ENCODE measurements around the gene HABP2.

HABP2 gene

GRCh38 chr10:113560071-113560470 lies 7.2 kb downstream of the HABP2 start:
- no peak for DNase-seq

GRCh38 chr10:113561214-113561613 lies 8.4 kb downstream of the HABP2 start:
- DNase-seq: no peak

DNA sequence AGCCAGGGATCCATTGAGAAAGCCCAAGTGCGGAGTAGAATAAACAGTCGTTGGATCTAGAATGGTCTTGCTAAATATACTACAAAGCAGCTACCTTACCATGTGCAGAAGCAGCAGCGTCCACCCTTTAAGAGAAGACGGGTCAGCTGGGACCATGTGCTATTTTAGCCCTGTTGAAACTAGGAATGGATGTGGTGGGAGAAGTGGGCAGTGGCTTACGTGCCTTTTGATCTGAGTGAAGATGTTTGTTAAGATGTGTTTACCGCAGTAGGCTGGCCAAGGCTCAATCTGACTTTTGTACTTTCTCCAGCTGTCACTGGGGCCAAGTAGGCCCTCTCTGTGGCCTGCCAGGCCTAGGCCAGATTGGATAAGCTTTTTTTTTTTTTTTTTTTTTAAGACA lies 9.2 kb downstream of the HABP2 start:
- DNase-seq: no peak

- no peak for DNase-seq
Observed at GRCh38 chr10:113562704-113563103, 9.9 kb downstream of the HABP2 start.

DNA sequence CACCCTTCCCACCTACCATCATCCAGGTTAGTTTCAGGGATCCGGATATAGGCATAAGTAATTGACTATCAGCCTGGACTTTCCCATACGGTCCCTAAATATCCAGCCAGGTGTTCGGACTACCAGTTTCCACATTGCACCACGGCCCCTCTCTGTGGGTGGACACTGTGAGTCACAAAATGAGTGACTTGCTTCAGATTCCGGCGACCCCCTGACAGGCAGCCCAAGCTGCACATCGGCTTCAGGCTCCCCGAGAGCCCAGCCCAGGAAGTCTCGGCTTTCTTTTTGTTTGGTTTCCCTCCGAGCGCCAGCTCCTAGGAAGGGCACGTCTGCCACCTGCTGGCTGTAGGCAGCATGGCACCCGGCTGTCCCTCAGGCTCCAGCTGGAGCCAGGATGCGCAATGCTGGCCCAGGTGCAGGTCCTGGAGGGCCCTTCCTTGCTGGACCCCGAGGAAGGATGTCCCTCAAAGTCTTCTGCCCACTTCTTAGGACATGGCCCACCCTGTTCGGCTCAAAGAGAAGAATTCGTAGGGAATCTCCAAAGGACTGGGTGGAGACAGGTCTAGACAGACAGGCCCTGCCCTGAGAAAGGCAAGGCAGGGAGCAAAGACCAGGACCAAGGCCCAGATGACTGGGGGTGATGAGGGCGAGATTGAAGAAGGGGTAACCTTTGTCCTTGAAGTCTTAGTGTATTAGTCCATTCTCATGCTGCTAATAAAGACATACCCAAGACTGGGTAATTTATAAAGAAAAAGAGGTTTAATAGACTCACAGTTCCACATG lies 10.6 kb downstream of the HABP2 start:
- peak; percentile 37 to 56 for DNase-seq

- DNase-seq: no peak
Observed at GRCh38 chr10:113565364-113565763, 12.5 kb downstream of the HABP2 start.

DNA sequence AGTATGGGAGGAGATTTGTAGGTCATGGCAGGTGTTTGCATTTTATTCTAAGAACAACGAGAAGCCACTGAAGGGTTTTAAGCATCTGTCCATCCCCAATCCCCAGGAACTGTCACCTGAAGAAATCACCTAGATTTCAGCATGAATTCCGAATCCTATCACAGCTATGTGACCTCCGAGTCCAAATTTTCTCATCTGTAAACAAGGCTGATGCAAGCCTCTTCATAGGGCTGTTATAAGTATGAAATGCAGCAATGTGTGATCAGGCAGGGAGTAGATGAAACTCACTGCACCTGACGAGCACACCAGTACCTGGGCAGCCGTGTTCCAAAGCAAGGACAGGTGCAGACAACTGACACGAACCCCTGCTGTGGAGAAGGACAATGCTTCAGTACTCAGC lies 14.0 kb downstream of the HABP2 start:
- no peak for DNase-seq

GRCh38 chr10:113569576-113569975 lies 16.7 kb downstream of the HABP2 start:
- no peak for DNase-seq

DNA sequence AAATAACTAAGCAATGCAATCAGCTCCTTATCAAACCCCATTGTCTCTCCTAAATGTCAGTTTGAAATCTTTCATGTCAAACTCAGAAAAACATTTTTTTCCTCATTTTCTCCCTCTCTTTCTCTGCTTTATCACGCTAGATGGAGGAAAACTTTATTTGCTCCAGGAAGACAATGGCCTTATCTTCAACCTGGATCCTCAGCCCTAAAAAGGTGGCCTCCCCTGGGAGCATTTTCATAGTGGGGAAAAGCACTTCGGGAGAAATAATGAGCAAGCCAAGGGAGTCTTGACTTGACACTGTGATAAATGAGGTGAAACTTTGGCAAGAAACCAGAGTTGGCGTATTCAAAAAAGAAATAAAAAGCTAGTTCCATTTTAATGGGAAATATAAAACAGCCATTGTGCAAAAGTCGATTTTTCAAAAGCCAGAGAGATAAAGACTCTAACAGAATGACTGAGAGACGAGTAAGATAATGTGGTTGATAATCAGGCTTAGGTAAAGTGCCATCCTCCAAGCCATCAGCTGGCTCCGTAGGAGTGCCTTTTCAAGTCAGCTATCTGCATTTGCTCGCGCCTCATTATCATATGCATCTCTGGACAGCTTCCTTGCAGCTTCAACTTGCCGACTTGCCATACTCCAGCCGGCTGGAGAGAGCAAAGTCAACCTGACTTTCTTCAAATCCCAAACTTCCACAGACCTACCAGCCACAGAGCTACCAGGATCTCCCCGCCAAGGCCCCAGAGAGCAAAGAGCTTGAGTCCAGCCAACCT lies 19.9 kb downstream of the HABP2 start:
- no peak for DNase-seq

GRCh38 chr10:113573368-113573767 lies 20.5 kb downstream of the HABP2 start:
- no peak for DNase-seq

DNA sequence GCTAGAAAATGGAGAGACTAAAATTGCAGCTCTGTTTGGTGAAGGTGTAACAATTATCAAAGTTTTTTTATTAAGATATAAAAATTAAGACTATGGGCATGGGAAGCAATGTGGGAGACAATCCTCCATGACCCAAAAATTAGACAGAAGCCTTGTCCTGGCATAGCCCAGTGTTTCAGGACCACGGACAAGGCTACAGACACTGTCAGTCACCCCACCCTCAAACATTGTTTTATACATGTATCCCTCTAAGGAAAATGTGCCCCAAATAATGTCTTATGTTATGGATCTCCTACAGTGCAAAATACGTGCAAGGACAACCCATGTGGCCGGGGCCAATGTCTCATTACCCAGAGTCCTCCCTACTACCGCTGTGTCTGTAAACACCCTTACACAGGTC lies 24.0 kb downstream of the HABP2 start:
- no peak for DNase-seq

- DNase-seq: no peak
Observed at GRCh38 chr10:113578773-113579172, 25.9 kb downstream of the HABP2 start.

DNA sequence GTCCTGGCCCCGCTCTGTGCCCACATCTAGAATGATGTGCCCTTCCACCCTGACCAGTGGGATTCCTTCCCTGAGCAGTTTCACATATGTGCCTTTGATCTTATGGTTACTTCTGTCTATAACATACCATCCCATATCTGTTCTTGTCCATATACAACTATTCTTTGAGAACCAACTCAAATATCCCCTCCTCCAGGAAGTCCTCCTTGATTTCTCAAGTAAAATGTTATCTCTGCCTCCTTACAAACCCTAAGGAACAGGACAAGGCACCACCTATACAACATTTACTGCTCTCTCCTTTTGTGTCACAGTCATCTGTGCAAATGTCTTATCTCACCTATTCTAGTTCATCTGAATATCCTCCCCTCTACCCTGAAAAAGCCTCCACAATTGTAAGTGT lies 28.2 kb downstream of the HABP2 start:
- DNase-seq: no peak

GRCh38 chr10:113583571-113583970 lies 30.7 kb downstream of the HABP2 start:
- DNase-seq: no peak

GRCh38 chr10:113585949-113586348 lies 33.1 kb downstream of the HABP2 start:
- DNase-seq: no peak

- no peak for DNase-seq
Observed at GRCh38 chr10:113589201-113589770, 36.4 kb downstream of the HABP2 start.

DNA sequence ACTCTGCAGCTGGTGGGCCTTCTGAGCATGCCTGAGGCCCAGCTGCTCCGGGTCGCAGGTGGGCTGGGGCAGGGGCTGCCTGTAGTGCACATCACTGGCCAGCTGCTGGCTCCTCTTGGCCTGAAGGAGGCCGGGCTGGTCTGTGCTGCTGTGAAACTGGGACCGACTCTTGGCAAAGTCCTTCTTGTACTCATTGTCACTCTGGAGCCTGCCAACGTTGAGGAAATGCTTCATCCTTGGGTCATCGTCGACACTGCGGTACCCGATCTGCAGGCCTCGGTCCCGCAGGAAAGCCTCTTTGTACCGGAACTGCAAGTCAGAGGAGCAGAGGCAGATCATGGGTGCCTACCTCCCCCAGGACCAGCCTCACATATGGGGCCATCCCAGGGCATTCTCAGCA lies 37.7 kb downstream of the HABP2 start:
- DNase-seq: no peak

GRCh38 chr10:113592380-113592779 lies 39.5 kb downstream of the HABP2 start:
- no peak for DNase-seq

- DNase-seq: no peak
Observed at GRCh38 chr10:113594652-113595051, 41.8 kb downstream of the HABP2 start.

DNA sequence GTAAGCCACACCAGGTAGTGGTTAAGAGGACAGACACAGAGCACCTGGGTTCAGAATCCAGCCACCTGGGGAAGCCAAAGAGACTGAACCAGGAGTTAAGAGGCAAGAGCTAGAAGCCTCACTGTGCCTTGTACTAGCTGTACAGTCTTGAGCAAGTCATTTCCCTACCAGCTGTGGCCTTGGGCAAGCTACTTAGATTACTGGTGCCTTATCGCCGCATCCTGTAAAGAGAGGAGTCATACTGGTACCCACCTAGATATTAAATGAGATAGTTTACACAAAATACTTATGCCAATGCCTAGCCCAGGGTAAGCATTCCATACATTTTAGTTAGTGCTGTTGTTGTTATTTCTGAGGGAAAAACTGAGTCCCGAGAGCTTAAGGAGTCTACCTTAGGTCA lies 47.7 kb downstream of the HABP2 start:
- no peak for DNase-seq

DNA sequence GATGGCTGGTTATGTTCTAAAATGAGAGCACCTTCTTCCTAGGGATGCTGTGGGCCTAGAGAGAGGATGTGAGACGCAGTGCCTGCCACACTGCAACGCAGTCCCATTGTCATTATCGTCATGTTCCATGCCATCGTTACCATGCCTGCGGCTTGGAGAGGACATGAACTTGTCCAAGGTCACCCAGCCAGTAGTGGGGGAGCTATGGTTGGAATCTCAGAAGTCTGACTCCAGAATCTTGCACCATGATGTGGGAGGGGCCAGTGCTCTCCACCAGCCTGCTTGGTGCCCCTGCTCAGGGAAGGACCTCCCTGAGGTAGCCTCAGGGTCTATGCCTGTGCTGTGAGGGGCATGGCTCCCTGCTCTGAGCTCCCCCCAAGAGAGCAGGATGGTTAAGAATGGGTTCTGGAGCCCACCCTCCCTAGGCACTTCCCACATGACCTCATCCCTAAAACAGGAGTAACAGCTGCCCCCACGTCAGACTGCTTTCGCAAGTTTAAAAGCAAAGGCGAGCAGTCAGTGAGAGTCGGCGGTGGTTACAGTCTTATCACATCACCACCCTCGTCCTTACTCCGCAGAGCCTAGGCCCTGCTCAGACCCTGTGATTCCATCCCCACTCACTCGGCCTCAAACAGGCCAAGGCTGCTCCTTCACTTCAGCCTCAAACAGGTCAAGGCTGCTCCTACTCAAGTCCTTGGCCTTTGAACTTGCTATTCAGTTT lies 50.4 kb downstream of the HABP2 start:
- DNase-seq: no peak

GRCh38 chr10:113604572-113604971 lies 51.7 kb downstream of the HABP2 start:
- no peak for DNase-seq

- no peak for DNase-seq
Observed at GRCh38 chr10:113605268-113605978, 52.6 kb downstream of the HABP2 start.

Data from activated CD4-positive, alpha-beta T cell treated with anti-CD3 and anti-CD28 coated beads, Interleukin-2, amount 50 U/mL, for 4 hours (primary cell).